ENCODE results near the gene MOV10L1.

Gene MOV10L1

DNA sequence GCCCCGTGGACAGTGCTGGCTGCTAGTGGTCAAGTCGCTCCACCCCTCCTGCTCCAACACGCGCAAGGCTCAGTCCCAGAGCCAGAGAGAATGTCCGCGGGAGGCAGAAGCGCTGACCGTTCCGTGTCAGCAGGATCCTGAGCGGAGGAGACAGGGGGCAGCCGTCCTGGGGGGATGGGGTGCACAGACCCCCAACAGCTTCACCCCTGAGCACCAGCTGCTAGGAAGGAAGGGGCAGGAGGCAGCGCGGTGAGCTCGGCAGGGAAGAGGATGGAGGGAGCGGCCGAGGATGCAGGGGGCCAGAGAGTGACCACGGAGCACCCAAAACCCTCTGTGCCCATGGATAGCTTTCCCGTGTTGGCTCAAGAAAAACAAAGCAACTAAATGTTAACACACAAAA lies 25.4 kb upstream of the MOV10L1 start:
- no peak for DNase-seq (ENCODE audit: low read depth)
- no peak overlapping the region for H3K4me3 ChIP-seq (ENCODE audit: control insufficient read depth, low read depth, low read length)
- TF ChIP-seq, protein P1, sequence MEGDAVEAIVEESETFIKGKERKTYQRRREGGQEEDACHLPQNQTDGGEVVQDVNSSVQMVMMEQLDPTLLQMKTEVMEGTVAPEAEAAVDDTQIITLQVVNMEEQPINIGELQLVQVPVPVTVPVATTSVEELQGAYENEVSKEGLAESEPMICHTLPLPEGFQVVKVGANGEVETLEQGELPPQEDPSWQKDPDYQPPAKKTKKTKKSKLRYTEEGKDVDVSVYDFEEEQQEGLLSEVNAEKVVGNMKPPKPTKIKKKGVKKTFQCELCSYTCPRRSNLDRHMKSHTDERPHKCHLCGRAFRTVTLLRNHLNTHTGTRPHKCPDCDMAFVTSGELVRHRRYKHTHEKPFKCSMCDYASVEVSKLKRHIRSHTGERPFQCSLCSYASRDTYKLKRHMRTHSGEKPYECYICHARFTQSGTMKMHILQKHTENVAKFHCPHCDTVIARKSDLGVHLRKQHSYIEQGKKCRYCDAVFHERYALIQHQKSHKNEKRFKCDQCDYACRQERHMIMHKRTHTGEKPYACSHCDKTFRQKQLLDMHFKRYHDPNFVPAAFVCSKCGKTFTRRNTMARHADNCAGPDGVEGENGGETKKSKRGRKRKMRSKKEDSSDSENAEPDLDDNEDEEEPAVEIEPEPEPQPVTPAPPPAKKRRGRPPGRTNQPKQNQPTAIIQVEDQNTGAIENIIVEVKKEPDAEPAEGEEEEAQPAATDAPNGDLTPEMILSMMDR (conservative IDR thresholded peaks at IDR 0.05; ENCODE audit: control insufficient read depth, insufficient read depth, low read depth, low read length): no peak

DNA sequence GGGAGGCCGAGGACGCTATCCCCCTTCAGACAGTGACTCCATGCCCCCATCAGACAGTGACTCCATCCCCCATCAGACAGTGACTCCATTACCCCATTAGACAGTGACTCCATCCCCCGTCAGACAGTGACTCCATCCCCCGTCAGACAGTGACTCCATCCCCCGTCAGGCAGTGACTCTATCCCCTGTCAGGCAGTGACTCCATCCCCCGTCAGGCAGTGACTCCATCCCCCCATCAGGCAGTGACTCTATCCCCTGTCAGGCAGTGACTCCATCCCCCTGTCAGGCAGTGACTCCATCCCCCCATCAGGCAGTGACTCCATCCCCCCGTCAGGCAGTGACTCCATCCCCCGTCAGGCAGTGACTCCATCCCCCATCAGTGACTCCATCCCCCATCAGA lies 22.6 kb upstream of the MOV10L1 start:
- TF ChIP-seq, protein P1 (conservative IDR thresholded peaks at IDR 0.05; ENCODE audit: control insufficient read depth, insufficient read depth, low read depth, low read length): no peak
- H3K4me3 ChIP-seq (ENCODE audit: control insufficient read depth, low read depth, low read length): no peak overlapping the region

DNA sequence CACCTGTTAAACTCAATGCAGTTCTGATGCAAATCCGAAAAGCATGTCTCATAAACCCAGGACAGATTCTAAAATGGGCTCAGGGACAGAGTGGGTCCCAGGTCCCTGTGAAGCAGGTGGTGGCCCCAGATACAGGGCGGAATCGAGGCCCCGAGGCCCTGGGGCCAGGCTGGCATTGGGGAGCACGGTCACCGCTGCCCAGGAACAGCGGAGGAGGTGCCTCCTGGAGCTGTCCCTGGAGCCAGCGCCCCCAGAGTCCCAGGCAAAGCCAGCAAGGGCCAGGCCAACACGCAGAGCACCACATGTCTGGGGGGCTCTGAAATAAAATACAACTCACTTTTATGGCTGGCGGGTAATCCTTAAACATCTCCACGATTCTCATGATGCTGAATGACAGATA lies 21.7 kb upstream of the MOV10L1 start:
- H3K4me3 ChIP-seq (ENCODE audit: control insufficient read depth, low read depth, low read length): no peak overlapping the region
- no peak for DNase-seq (ENCODE audit: low read depth)
- TF ChIP-seq, protein P1 (conservative IDR thresholded peaks at IDR 0.05; ENCODE audit: control insufficient read depth, insufficient read depth, low read depth, low read length): no peak

More for the DNA sequence above, 22.6 kb upstream of the MOV10L1 start:
- DNase-seq (ENCODE audit: low read depth): no peak

DNA sequence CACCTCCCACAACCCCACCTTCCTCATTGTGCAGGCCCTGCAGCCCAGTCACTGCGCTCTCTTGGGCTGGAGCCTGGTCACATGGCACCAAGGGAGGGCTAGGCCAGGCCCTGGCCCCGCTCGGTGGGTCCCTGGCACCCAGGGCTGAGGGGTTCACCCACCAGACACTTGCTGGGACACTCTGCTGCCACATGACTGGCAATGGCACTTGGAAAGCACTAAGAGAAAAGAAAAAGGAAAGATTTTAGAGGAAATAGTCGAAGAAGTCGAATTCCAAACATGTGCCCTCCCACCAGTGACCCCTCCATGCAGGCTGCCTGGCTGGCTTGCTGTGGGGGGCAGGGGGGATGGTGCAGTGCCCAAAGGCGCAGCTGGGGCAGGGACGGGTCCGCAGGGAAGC lies 19.4 kb upstream of the MOV10L1 start:
- DNase-seq (ENCODE audit: low read depth): no peak
- H3K4me3 ChIP-seq (ENCODE audit: control insufficient read depth, low read depth, low read length): no peak overlapping the region
- TF ChIP-seq, protein P1 (conservative IDR thresholded peaks at IDR 0.05; ENCODE audit: control insufficient read depth, insufficient read depth, low read depth, low read length): no peak

DNA sequence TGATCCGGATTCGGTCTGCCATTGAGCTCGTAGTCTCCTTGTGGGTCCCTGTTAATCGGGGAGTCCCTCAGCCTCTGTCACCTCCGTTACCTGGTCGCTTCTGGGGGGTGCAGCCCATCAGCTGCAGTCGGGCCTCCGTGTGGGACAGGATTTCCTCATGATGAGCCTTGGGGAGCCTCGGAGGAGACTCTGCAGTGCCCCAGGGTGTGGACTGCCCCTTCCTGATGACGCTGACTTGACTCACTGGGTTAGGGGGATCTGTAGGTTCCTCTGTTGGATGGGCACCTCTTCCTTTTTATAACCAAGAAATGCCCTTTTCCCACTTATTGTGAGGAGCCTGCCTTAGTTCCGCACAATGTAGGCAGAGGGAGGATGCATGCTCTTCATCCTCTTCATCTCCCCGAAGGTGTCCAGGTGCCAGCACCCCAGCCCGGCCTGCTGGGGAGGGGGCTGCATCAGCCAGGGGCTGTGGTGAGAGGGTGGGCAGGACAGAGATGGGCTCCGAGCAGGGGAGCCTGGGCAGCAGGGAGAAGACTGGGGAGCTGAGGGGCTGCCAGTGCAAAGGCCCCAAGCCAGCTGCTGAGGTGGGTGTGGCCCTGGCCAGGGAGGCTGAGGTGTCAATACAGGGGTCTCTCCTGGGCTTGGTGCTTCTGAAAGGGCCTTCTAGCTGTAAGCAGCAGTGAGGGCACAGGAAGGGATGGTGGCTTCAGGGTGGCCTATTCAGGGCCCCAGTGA lies 18.2 kb upstream of the MOV10L1 start:
- DNase-seq (ENCODE audit: low read depth): no peak
- no peak overlapping the region for H3K4me3 ChIP-seq (ENCODE audit: control insufficient read depth, low read depth, low read length)
- TF ChIP-seq, protein P1 (conservative IDR thresholded peaks at IDR 0.05; ENCODE audit: control insufficient read depth, insufficient read depth, low read depth, low read length): no peak

DNA sequence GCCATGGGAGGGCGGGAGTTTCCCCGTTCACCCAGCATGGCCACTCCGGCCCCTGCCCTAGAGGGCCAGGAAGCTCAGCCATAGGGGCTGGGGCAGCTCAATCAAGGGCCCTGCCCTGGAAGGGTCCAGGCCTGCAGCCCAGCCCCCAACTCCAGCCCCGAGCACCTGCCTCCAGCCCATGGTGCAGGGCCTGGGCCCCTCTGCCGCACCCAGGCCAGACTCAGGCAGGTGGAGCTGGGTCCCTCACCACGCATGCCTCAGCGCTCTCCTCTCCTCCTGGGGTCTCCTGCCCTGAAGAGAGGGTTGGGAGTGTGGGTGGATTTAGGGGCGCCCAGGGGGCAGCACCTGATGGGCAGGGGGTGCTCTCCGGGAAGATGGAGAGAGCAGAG lies 17.6 kb upstream of the MOV10L1 start:
- no peak for DNase-seq (ENCODE audit: low read depth)
- TF ChIP-seq, protein P1 (conservative IDR thresholded peaks at IDR 0.05; ENCODE audit: control insufficient read depth, insufficient read depth, low read depth, low read length): no peak
- no peak overlapping the region for H3K4me3 ChIP-seq (ENCODE audit: control insufficient read depth, low read depth, low read length)
